Measurements from ENCODE around the gene RBM4B.

Gene RBM4B

DNA sequence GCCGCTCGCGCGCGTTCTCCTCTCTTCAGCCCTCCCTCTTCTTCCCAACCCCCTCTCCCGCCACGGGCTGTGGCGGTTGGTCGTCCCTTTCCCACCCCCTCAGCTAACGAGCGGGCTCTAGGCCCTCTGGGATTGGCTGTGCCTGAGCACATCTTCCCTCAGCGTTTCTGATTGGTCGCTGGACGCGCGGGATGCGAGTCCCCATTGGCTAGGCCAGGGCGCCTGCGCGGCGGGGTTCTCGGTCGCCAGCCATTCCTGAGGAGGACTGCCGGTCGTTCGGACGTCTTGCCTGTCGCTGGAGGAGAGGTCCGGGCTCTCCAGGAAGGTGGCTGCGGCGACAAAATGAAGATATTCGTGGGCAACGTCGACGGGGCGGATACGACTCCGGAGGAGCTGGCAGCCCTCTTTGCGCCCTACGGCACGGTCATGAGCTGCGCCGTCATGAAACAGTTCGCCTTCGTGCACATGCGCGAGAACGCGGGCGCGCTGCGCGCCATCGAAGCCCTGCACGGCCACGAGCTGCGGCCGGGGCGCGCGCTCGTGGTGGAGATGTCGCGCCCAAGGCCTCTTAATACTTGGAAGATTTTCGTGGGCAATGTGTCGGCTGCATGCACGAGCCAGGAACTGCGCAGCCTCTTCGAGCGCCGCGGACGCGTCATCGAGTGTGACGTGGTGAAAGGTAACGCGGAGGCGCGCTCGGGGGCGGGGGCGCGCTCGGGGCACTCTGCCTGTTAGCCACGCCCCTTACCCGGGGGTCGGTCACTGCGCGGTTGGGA lies 61.1 kb downstream of the RBM4B start, which contains the start of gene RBM14:
TSS of gene RBM14 (plus strand) at position 252 of the 776 bp plus-strand sequence. CDS start at position 343, 91 bp downstream.
- peak; percentile 96 to 98 (median 97) for DNase-seq (ENCODE audit: low read depth in 2 of 3, low spot score in 1 of 3)

Measured in stimulated activated CD4-positive, alpha-beta T cell treated with anti-CD3 and anti-CD28 coated beads, Interleukin-12 subunit alpha, Interleukin-12 subunit beta, amount 100 ng/mL, for 48 hours (primary cell).